K562 (cell line): ENCODE measurements around the gene HOXD4. TPM values are rescaled to one million over a fixed set of nuclear protein-coding genes. Genes with fewer than 3 reads are reported as not detected.

Experiments used
- ATAC-seq: fragments of 200-7000 bp; cut with Tn5 transposase; 3 replicates; pipeline ENCODE4 v1.9.1; 2020; ENCODE audit warnings: moderate library complexity
- BruUV-seq: library from RNA; stranded (reverse); fragments of 400-500 nt; replicated peaks from 2 replicates; lab custom pipeline; 2021; lab: Mats Ljungman, UMichigan
- CTCF ChIA-PET: fragments of 300-600 bp; formaldehyde crosslinking; extraction: SDS; loops from one replicate; lab custom pipeline; 2021; ENCODE audit warnings: low intra/inter-chr PET ratio; lab: Yijun Ruan, JAX
- POLR2A ChIA-PET: fragments of 300-600, 350-650 bp; sonication (Branson Sonifier 250); formaldehyde crosslinking; extraction: SDS; loops from one replicate; lab custom pipeline; 2021; ENCODE audit warnings: antibody characterized with exemption, inconsistent platforms; lab: Yijun Ruan, JAX
- DNase-seq, 4 experiments: peaks; one replicate each; pipeline versions ENCODE4 v3.0.0 to v3.0.0-alpha.2; 2011 to 2018; ENCODE audit warnings: low spot score in 3 of 4, mixed read lengths in 3 of 4; ENCODE audit errors: extremely low read depth in 1 of 4
- FAIRE-seq: peaks from 2 replicates; lab custom pipeline; 2011; peaks lifted over from hg19 to GRCh38; lab: Jason Lieb, UNC
- H2AFZ ChIP-seq: 2 replicates; pipeline ENCODE4 v1.6.0; 2011; ENCODE audit warnings: low read depth, low read length, control low read depth, inconsistent platforms
- H3K27ac ChIP-seq: fragments of 200-600 bp; 3 replicates; pipeline ENCODE4 v1.8.0; 2011; ENCODE audit warnings: low read depth, mild to moderate bottlenecking, control low read depth, inconsistent platforms, low read length, moderate library complexity, mixed read lengths; ENCODE audit errors: extremely low read depth
- H3K27me3 ChIP-seq, 2 experiments: fragments of 300-600 bp in 1 of 2; 2 replicates in 1 of 2; 3 replicates in 1 of 2; pipeline versions ENCODE4 v1.6.0 to v1.8.0; 2011; ENCODE audit warnings: inconsistent platforms in 2 of 2, low read length in 2 of 2, mild to moderate bottlenecking in 1 of 2, mixed read lengths in 1 of 2, moderate library complexity in 1 of 2; ENCODE audit not compliant: control insufficient read depth in 2 of 2, insufficient read depth in 2 of 2
- H3K36me3 ChIP-seq: fragments of 300-600 bp; 3 replicates; pipeline ENCODE4 v1.8.0; 2011; ENCODE audit warnings: mild to moderate bottlenecking, low read length, inconsistent platforms; ENCODE audit not compliant: control insufficient read depth, insufficient read depth
- H3K4me1 ChIP-seq, 2 experiments: fragments of 200-600 bp in 1 of 2; replicated peaks in 1 of 2; 2 replicates in 1 of 2; 3 replicates in 1 of 2; pipeline versions ENCODE4 v1.5.1 to v1.8.0; 2011; ENCODE audit warnings: inconsistent platforms in 2 of 2, low read length in 2 of 2, mild to moderate bottlenecking in 1 of 2, mixed read lengths in 1 of 2, moderate library complexity in 1 of 2; ENCODE audit not compliant: control insufficient read depth in 2 of 2, insufficient read depth in 2 of 2
- H3K4me2 ChIP-seq: 2 replicates; pipeline ENCODE4 v1.6.1; 2011; ENCODE audit warnings: low read length, control low read depth, inconsistent platforms, mixed read lengths; ENCODE audit not compliant: insufficient read depth
- H3K4me3 ChIP-seq: fragments of 200-600 bp; sonication (generic), shearing (Covaris generic); 2 replicates; pipeline ENCODE4 v1.5.1; 2016; ENCODE audit warnings: control low read depth, inconsistent platforms
- H3K79me2 ChIP-seq: fragments of 200-600 bp; 3 replicates; pipeline ENCODE4 v1.8.0; 2011; ENCODE audit warnings: low read length, inconsistent platforms; ENCODE audit not compliant: control insufficient read depth, insufficient read depth
- H3K9ac ChIP-seq, 2 experiments: 2 replicates each; pipeline versions ENCODE4 v1.6.0 to v1.6.1; 2011; ENCODE audit warnings: low read depth in 2 of 2, low read length in 2 of 2, control low read depth in 1 of 2, inconsistent platforms in 1 of 2, mild to moderate bottlenecking in 1 of 2, mixed read lengths in 1 of 2; ENCODE audit not compliant: insufficient read depth in 1 of 2
- H3K9me1 ChIP-seq: one replicate; pipeline ENCODE4 v1.6.0; 2011; ENCODE audit warnings: inconsistent platforms, mild to moderate bottlenecking, low read length, moderate library complexity; ENCODE audit not compliant: control insufficient read depth, insufficient read depth
- H3K9me3 ChIP-seq: replicated peaks from 2 replicates; pipeline ENCODE4 v1.5.1; 2011; ENCODE audit warnings: low read depth, low read length, inconsistent platforms; ENCODE audit not compliant: control insufficient read depth, insufficient read depth
- H4K20me1 ChIP-seq: replicated peaks from 2 replicates; pipeline ENCODE4 v1.6.1; 2011; ENCODE audit warnings: low read length, inconsistent platforms, mixed read lengths; ENCODE audit not compliant: control insufficient read depth, insufficient read depth
- ELF2 ChIP-seq: fragments of 250-450 bp; sonication (Bioruptor Pico); IDR thresholded peaks from 2 replicates; pipeline ENCODE4 v1.5.0; 2021; ENCODE audit warnings: mild to moderate bottlenecking
- MCM7 ChIP-seq, 2 experiments: fragments of 450-650 bp; IDR thresholded peaks; 2 replicates each; pipeline ENCODE4 v1.6.1; 2016 to 2018
- MEIS2 ChIP-seq: fragments of 450-650 bp; IDR thresholded peaks from 2 replicates; pipeline ENCODE4 v1.6.1; 2014; ENCODE audit warnings: mild to moderate bottlenecking; ENCODE audit not compliant: partially characterized antibody
- POLR2G ChIP-seq: fragments of 200-400 bp; formaldehyde crosslinking; IDR thresholded peaks from 2 replicates; pipeline ENCODE4 v1.6.1; 2017; ENCODE audit warnings: low read depth, mild to moderate bottlenecking, antibody characterized with exemption, low read length, moderate library complexity
- WGBS: fragments of 100-300 bp; shearing (Covaris generic); methylation state at CpG from one replicate; pipeline ENCODE4 v1.1.6; 2016; ENCODE audit warnings: low coverage, mixed read lengths; ENCODE audit not compliant: insufficient coverage; ENCODE audit errors: missing lambda C conversion rate; 5-methylcytosine and 5-hydroxymethylcytosine counted together
- in situ Hi-C: fragments of 300-500 bp; cut with MboI; formaldehyde crosslinking; loops from 4 replicates; pipeline ENCODE4 v1.15.0; 2018; ENCODE audit warnings: inconsistent platforms, mixed read lengths
- intact Hi-C: fragments of 100-400 bp; cut with micrococcal nuclease; formaldehyde crosslinking; loops from 2 replicates; pipeline ENCODE4 v1.14.2; 2022
- polyA plus RNA-seq, 8 experiments: library from polyadenylated mRNA; depleted of rRNA in 4 of 8; stranded (reverse) in 5 of 8; unstranded in 3 of 8; fragments of >200 nt; fragmentation: Nextera tagmentation in 2 of 8; fragmentation: Illumina TruSeq in 1 of 8; extraction: Ambion mirVana in 2 of 8; extraction: Trizol in 1 of 8; gene quantifications; 2 replicates each; pipeline versions ENCODE4 v1.2.1 to v1.2.3, GENCODE V29; 2011 to 2014; ENCODE audit warnings: inconsistent platforms in 1 of 8, missing spikeins in 1 of 8
- total RNA-seq, 7 experiments: library from RNA; depleted of rRNA in 6 of 7; stranded (reverse); fragments of >200 nt in 6 of 7; fragmentation: Illumina TruSeq in 2 of 7; extraction: Trizol in 2 of 7; gene quantifications; 2 replicates each; pipeline versions ENCODE4 v1.2.1 to v1.2.3, GENCODE V29; 2011 to 2021; ENCODE audit warnings: low replicate concordance in 1 of 7
- TF ChIP-seq, protein P1 (sequence below): fragments of 450-650 bp; formaldehyde crosslinking; IDR thresholded peaks from 2 replicates; pipeline ENCODE4 v1.4.0; 2022; ENCODE audit warnings: missing genetic modification characterization
- TF ChIP-seq, protein P2 (sequence below): fragments of 450-650 bp; IDR thresholded peaks from 2 replicates; pipeline ENCODE4 v1.6.1; 2016; ENCODE audit warnings: low read depth, mild to moderate bottlenecking, moderate library complexity
- TF ChIP-seq, protein P3 (sequence below): sonication (generic); formaldehyde crosslinking; IDR thresholded peaks from 2 replicates; pipeline ENCODE4 v1.8.0; 2022; ENCODE audit warnings: missing genetic modification reagents, mild to moderate bottlenecking, borderline replicate concordance
- TF ChIP-seq, protein P4 (sequence below), 2 experiments: IDR thresholded peaks in 1 of 2; conservative IDR thresholded peaks in 1 of 2; 2 replicates each; pipeline ENCODE4 v1.6.1; 2016; ENCODE audit warnings: low read depth in 2 of 2, mild to moderate bottlenecking in 1 of 2, missing compliant biosample characterization in 1 of 2, missing genetic modification characterization in 1 of 2, moderate library complexity in 1 of 2

HOXD4 gene
- total and polyA plus RNA-seq, 9 of the 15 experiments (the other 6 are each of a cell fraction or from before 2014, with no cell fraction given): not detected

DNA sequence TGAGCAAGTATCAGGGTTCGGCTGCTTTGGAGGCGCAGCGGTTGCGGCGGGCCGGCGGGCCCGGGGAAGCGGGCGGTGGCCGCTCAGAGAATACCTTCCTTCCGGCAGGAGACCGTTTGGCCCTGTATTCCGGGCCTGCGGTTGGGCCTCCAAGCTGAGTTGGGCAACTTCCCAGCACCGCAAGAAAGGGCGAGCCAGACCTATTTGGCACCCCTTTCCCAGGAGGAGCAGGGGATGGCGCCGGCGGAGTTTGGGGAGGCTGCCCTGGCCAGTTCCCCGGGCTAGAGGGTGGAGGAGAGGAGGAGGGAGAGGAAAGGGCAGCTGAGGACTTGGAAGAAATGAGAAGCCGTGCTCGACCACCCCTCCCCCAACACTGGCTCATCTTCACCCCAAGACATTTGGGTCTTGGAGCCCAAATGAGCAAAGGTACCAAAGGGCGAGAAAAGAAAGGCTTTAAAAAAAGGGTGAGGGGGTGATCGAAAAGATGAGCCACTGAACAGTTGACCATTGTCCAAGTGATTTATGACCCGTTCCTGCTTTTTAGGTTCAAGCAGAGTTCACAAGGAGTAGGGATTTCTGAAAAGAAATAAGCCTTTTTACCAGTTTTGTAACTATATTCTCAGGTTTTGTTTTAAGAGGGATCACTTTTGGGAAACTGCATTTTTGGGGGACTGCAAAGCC, 14.2 kb downstream of the HOXD4 start:
- DNase-seq (no peak), FAIRE-seq (no peak), ATAC-seq (no peak; the same call in 2 of the 3 replicates)
- peaks cover 0 to 15% of the 10 kb centered on the region in 2 experiments; a peak in 3 of 5 replicates for H3K4me1 ChIP-seq
- no peak overlapping the region for H3K27ac ChIP-seq
- BruUV-seq: no TSS peak
- no peak overlapping the region for H3K4me3 ChIP-seq
- TF ChIP-seq, protein P1, sequence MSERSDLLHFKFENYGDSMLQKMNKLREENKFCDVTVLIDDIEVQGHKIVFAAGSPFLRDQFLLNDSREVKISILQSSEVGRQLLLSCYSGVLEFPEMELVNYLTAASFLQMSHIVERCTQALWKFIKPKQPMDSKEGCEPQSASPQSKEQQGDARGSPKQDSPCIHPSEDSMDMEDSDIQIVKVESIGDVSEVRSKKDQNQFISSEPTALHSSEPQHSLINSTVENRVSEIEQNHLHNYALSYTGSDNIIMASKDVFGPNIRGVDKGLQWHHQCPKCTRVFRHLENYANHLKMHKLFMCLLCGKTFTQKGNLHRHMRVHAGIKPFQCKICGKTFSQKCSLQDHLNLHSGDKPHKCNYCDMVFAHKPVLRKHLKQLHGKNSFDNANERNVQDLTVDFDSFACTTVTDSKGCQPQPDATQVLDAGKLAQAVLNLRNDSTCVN: no peak
- TF ChIP-seq, protein P2, sequence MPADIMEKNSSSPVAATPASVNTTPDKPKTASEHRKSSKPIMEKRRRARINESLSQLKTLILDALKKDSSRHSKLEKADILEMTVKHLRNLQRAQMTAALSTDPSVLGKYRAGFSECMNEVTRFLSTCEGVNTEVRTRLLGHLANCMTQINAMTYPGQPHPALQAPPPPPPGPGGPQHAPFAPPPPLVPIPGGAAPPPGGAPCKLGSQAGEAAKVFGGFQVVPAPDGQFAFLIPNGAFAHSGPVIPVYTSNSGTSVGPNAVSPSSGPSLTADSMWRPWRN: no peak
- no peak for TF ChIP-seq POLR2G
- peak; percentile 49 for TF ChIP-seq MEIS2
- TF ChIP-seq, protein P3, sequence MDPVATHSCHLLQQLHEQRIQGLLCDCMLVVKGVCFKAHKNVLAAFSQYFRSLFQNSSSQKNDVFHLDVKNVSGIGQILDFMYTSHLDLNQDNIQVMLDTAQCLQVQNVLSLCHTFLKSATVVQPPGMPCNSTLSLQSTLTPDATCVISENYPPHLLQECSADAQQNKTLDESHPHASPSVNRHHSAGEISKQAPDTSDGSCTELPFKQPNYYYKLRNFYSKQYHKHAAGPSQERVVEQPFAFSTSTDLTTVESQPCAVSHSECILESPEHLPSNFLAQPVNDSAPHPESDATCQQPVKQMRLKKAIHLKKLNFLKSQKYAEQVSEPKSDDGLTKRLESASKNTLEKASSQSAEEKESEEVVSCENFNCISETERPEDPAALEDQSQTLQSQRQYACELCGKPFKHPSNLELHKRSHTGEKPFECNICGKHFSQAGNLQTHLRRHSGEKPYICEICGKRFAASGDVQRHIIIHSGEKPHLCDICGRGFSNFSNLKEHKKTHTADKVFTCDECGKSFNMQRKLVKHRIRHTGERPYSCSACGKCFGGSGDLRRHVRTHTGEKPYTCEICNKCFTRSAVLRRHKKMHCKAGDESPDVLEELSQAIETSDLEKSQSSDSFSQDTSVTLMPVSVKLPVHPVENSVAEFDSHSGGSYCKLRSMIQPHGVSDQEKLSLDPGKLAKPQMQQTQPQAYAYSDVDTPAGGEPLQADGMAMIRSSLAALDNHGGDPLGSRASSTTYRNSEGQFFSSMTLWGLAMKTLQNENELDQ (CRISPR knock-in tag): no peak
- no peak for TF ChIP-seq MCM7 (IDR thresholded peaks at IDR 0.05)
- TF ChIP-seq, protein P4, sequence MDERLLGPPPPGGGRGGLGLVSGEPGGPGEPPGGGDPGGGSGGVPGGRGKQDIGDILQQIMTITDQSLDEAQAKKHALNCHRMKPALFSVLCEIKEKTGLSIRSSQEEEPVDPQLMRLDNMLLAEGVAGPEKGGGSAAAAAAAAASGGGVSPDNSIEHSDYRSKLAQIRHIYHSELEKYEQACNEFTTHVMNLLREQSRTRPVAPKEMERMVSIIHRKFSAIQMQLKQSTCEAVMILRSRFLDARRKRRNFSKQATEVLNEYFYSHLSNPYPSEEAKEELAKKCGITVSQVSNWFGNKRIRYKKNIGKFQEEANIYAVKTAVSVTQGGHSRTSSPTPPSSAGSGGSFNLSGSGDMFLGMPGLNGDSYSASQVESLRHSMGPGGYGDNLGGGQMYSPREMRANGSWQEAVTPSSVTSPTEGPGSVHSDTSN (CRISPR knock-in tag; IDR thresholded peaks at IDR 0.05; ENCODE audit: low read depth): no peak
- TF ChIP-seq, protein P4 (tag; conservative IDR thresholded peaks at IDR 0.05; ENCODE audit: low read depth): peak; percentile 70
- no peak for TF ChIP-seq ELF2 (CRISPR knock-in tag)
- ChIA-PET CTCF (no interaction called here), POLR2A (interaction anchor here (0.6 to 1.8 kb wide), 3 partner anchors 10 to 295 kb away, joined by 3 read pairs; no protein-coding TSS in a partner anchor)
- H3K9me3 ChIP-seq: no peaks in the 10 kb centered on the region
- H3K9ac ChIP-seq: no peak overlapping the region
- intact Hi-C loops (no loop called here), in situ Hi-C loops (no loop called here)
- WGBS: 17% methylated on average over 25 of the region's 26 CpGs
- H4K20me1 ChIP-seq: peaks cover 8% of the 10 kb centered on the region
- no peaks in the 10 kb centered on the region for H3K36me3 ChIP-seq
- no peak overlapping the region for H3K4me2 ChIP-seq
- H3K79me2 ChIP-seq: no peaks in the 10 kb centered on the region
- no peaks in the 10 kb centered on the region for H3K9me1 ChIP-seq
- H2AFZ ChIP-seq: no peak overlapping the region
- peaks cover 51 to 56% of the 10 kb centered on the region in 2 experiments for H3K27me3 ChIP-seq
